ENCODE results near the gene SERPINB6. TPM values are rescaled to one million over a fixed set of nuclear protein-coding genes. Genes with fewer than 3 reads are reported as not detected.

SERPINB6 gene
- total RNA-seq, 1 experiment from 2014 or later: 34.8 TPM

DNA sequence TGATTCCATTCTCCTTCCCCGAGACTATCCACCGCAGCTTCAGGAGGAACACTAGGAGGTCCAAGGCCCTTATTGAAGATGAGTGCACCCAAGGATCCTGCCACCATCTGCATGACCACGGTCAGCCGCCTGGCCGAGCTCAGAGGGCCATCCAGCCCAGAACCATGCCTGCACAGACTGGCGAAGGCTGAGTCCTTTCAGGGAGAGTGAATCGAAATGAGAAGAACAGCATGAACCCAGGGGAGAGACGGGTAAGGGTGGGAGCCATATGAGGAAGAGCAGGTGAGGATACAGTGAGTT lies 26.3 kb downstream of the SERPINB6 start:
- BruUV-seq (replicated peaks): no TSS peak
- DNase-seq (ENCODE audit: low spot score): no peak
- TF ChIP-seq, protein P1, sequence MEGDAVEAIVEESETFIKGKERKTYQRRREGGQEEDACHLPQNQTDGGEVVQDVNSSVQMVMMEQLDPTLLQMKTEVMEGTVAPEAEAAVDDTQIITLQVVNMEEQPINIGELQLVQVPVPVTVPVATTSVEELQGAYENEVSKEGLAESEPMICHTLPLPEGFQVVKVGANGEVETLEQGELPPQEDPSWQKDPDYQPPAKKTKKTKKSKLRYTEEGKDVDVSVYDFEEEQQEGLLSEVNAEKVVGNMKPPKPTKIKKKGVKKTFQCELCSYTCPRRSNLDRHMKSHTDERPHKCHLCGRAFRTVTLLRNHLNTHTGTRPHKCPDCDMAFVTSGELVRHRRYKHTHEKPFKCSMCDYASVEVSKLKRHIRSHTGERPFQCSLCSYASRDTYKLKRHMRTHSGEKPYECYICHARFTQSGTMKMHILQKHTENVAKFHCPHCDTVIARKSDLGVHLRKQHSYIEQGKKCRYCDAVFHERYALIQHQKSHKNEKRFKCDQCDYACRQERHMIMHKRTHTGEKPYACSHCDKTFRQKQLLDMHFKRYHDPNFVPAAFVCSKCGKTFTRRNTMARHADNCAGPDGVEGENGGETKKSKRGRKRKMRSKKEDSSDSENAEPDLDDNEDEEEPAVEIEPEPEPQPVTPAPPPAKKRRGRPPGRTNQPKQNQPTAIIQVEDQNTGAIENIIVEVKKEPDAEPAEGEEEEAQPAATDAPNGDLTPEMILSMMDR (conservative IDR thresholded peaks at IDR 0.05; ENCODE audit: low read depth, low read length): no peak
- TF ChIP-seq EZH2 (IDR thresholded peaks at IDR 0.05; ENCODE audit: borderline replicate concordance, low read depth, low read length, poor library complexity, severe bottlenecking): no peak
- Histone ChIP-seq H3K9me3 (ENCODE audit: low read depth, low read length, poor library complexity, severe bottlenecking) (no peaks in the 10 kb centered on the region), H3K27ac (ENCODE audit: low read depth, low read length, poor library complexity, severe bottlenecking) (no peak overlapping the region), H3K4me3 (ENCODE audit: low read depth, low read length, poor library complexity, severe bottlenecking) (no peak overlapping the region), H3K4me1 (ENCODE audit: insufficient read depth, low read length, poor library complexity, severe bottlenecking) (no peaks in the 10 kb centered on the region), H3K27me3 (replicated peaks; ENCODE audit: insufficient read depth, low read depth, low read length, poor library complexity) (no peaks in the 10 kb centered on the region), H3K36me3 (ENCODE audit: insufficient read depth, low read length, poor library complexity, severe bottlenecking) (no peaks in the 10 kb centered on the region)
- CTCF ChIA-PET: no interaction called here
- intact Hi-C loops (cut with micrococcal nuclease; ENCODE audit: unreplicated experiment): no loop called here
- POLR2A ChIA-PET (ENCODE audit: low non-redundant PET): no interaction called here

DNA sequence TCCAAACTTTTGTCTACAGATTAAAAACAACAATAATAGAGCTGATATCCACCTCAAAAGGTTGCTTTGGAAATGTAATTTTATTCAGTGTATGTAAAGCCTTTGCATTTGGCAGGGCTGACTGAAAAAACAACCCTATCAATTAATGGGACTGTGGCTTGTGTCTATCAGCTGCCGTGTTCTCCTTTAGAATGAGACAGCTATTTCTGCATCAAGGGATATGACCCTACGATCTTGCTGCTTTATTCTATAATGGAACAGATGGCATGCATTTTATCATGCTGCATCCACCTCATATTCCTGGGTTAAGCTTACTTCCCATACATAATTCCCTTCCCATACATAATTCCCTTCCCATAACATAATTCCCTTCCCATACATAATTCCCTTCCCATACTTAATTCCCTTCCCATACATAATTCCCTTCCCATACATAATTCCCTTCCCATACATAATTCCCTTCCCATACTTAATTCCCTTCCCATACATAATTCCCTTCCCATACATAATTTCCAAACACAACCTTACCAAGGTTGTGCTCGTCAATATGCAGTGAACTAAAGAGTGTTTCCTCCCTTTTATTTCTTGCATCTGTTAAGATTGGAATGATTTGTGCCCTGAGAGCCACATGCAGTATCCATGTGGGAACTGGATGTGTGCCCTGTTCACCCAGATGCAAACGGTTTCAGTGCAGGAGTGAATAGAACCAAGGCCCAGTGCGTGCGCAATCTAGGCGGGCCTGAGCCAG lies 26.8 kb downstream of the SERPINB6 start:
- ChIA-PET CTCF (interaction anchor here (0.8 kb wide), 1 partner anchor 9 kb away, joined by 3 read pairs; no protein-coding TSS in a partner anchor), POLR2A (ENCODE audit: low non-redundant PET) (no interaction called here)
- TF ChIP-seq, protein P1 (conservative IDR thresholded peaks at IDR 0.05; ENCODE audit: low read depth, low read length): no peak
- no peak for TF ChIP-seq EZH2 (IDR thresholded peaks at IDR 0.05; ENCODE audit: borderline replicate concordance, low read depth, low read length, poor library complexity, severe bottlenecking)
- no TSS peak for BruUV-seq (replicated peaks)
- intact Hi-C loops (cut with micrococcal nuclease; ENCODE audit: unreplicated experiment): no loop called here
- DNase-seq (ENCODE audit: low spot score): no peak
- Histone ChIP-seq H3K27me3 (replicated peaks; ENCODE audit: insufficient read depth, low read depth, low read length, poor library complexity) (no peaks in the 10 kb centered on the region), H3K4me3 (ENCODE audit: low read depth, low read length, poor library complexity, severe bottlenecking) (no peak overlapping the region), H3K27ac (ENCODE audit: low read depth, low read length, poor library complexity, severe bottlenecking) (no peak overlapping the region), H3K36me3 (ENCODE audit: insufficient read depth, low read length, poor library complexity, severe bottlenecking) (no peaks in the 10 kb centered on the region), H3K4me1 (ENCODE audit: insufficient read depth, low read length, poor library complexity, severe bottlenecking) (no peaks in the 10 kb centered on the region), H3K9me3 (ENCODE audit: low read depth, low read length, poor library complexity, severe bottlenecking) (no peaks in the 10 kb centered on the region)

DNA sequence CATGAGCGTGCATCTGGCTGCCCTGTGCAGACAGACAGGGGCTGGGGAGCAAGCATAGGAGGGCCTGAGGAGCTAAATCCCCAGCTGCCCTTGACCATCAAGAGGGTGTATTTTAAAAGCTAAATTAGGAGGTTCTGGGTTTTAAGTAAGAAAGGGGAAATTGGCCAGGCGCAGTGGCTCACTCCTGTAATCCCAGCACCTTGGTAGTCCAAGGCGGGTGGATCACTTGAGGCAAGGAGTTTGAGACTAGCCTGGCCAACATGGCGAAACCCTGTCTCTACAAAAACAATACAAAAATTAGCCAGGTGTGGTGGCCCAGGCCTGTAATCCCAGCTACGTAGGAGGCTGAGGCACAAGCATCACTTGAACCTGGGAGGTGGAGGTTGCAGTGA lies 27.8 kb downstream of the SERPINB6 start:
- Histone ChIP-seq H3K36me3 (ENCODE audit: insufficient read depth, low read length, poor library complexity, severe bottlenecking) (no peaks in the 10 kb centered on the region), H3K9me3 (ENCODE audit: low read depth, low read length, poor library complexity, severe bottlenecking) (no peaks in the 10 kb centered on the region), H3K4me3 (ENCODE audit: low read depth, low read length, poor library complexity, severe bottlenecking) (no peak overlapping the region), H3K4me1 (ENCODE audit: insufficient read depth, low read length, poor library complexity, severe bottlenecking) (no peaks in the 10 kb centered on the region), H3K27ac (ENCODE audit: low read depth, low read length, poor library complexity, severe bottlenecking) (no peak overlapping the region), H3K27me3 (replicated peaks; ENCODE audit: insufficient read depth, low read depth, low read length, poor library complexity) (no peaks in the 10 kb centered on the region)
- DNase-seq (ENCODE audit: low spot score): no peak
- intact Hi-C loops (cut with micrococcal nuclease; ENCODE audit: unreplicated experiment): no loop called here
- POLR2A ChIA-PET (ENCODE audit: low non-redundant PET): no interaction called here
- CTCF ChIA-PET: interaction anchor here (1.7 kb wide), 1 partner anchor 9 kb away, joined by 6 read pairs; no protein-coding TSS in a partner anchor
- no peak for TF ChIP-seq EZH2 (IDR thresholded peaks at IDR 0.05; ENCODE audit: borderline replicate concordance, low read depth, low read length, poor library complexity, severe bottlenecking)
- TF ChIP-seq, protein P1 (conservative IDR thresholded peaks at IDR 0.05; ENCODE audit: low read depth, low read length): no peak
- BruUV-seq (replicated peaks): no TSS peak

Measured in A673 (cell line).